WERI-Rb-1 (cell line): Measurements from ENCODE around the gene KDM5C.

Experiments
- DNase-seq: peaks from one replicate; pipeline ENCODE4 v3.0.0-alpha.2; 2020
- H3K27ac ChIP-seq: fragments of 250-450 bp; sonication (Bioruptor Pico); 2 replicates; pipeline ENCODE4 v1.5.1; 2020; ENCODE audit warnings: mild to moderate bottlenecking, moderate library complexity
- H3K27me3 ChIP-seq: fragments of 250-450 bp; sonication (Bioruptor Pico); 2 replicates; pipeline ENCODE4 v1.5.1; 2021; ENCODE audit warnings: mild to moderate bottlenecking, low read depth, moderate library complexity; ENCODE audit not compliant: insufficient read depth, severe bottlenecking
- H3K36me3 ChIP-seq: fragments of 250-450 bp; sonication (Bioruptor Pico); 2 replicates; pipeline ENCODE4 v1.5.1; 2020; ENCODE audit warnings: mild to moderate bottlenecking, moderate library complexity
- H3K4me3 ChIP-seq: 2 replicates; pipeline ENCODE4 v1.5.1; 2011; ENCODE audit warnings: low read depth, mild to moderate bottlenecking, control low read depth, low read length
- H3K9me3 ChIP-seq: fragments of 250-450 bp; sonication (Bioruptor Pico); 2 replicates; pipeline ENCODE4 v1.5.1; 2021; ENCODE audit warnings: mild to moderate bottlenecking, moderate library complexity; ENCODE audit not compliant: severe bottlenecking
- CTCF ChIP-seq: IDR thresholded peaks from 2 replicates; pipeline ENCODE4 v1.5.1; 2011; ENCODE audit warnings: low read depth, mild to moderate bottlenecking, control low read depth, inconsistent platforms, low read length

KDM5C gene

GRCh38 chrX:53247928-53248327, 22.9 kb upstream of the KDM5C start:
- Histone ChIP-seq H3K27me3 (peaks cover 30% of the 10 kb centered on the region), H3K27ac (no peak overlapping the region), H3K36me3 (no peaks in the 10 kb centered on the region), H3K4me3 (no peak overlapping the region), H3K9me3 (no peaks in the 10 kb centered on the region)
- no peak for DNase-seq
- no peak for TF ChIP-seq CTCF

- no peak for DNase-seq
- no peak overlapping the region for H3K27ac ChIP-seq
- no peaks in the 10 kb centered on the region for H3K9me3 ChIP-seq
- no peak for TF ChIP-seq CTCF
- no peaks in the 10 kb centered on the region for H3K36me3 ChIP-seq
- H3K27me3 ChIP-seq: peaks cover 26% of the 10 kb centered on the region
- no peak overlapping the region for H3K4me3 ChIP-seq
Observed at GRCh38 chrX:53246231-53246630, 21.2 kb upstream of the KDM5C start.

- Histone ChIP-seq H3K36me3 (no peaks in the 10 kb centered on the region), H3K9me3 (no peaks in the 10 kb centered on the region), H3K4me3 (no peak overlapping the region), H3K27me3 (peaks cover 21% of the 10 kb centered on the region), H3K27ac (no peak overlapping the region)
- DNase-seq: no peak
- no peak for TF ChIP-seq CTCF
Observed at GRCh38 chrX:53244610-53245009, 19.6 kb upstream of the KDM5C start.

DNA sequence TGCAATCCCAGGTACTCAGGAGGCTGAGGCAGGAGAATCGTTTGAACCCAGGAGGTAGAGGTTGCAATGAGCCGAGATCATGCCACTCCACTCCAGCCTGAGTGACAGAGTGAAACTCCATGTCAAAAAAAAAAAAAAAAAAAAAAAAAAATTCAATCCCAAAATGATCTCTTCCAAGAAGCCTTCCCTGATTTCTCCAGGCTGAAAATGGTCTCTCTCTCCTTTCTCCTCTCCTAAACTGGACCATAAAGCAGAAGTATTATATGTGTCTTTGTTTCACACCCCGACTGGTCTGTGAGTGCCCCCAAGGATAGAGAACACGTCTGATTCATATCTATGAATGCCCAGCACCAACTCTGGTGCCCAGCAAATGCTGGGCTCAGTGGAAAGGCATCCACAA, 17.3 kb upstream of the KDM5C start:
- Histone ChIP-seq H3K4me3 (no peak overlapping the region), H3K27me3 (peaks cover 11% of the 10 kb centered on the region), H3K27ac (no peak overlapping the region), H3K9me3 (no peaks in the 10 kb centered on the region), H3K36me3 (no peaks in the 10 kb centered on the region)
- DNase-seq: no peak
- no peak for TF ChIP-seq CTCF

GRCh38 chrX:53241558-53241957, 16.6 kb upstream of the KDM5C start:
- Histone ChIP-seq H3K36me3 (no peaks in the 10 kb centered on the region), H3K27ac (no peak overlapping the region), H3K9me3 (no peaks in the 10 kb centered on the region), H3K27me3 (peaks cover 9% of the 10 kb centered on the region), H3K4me3 (no peak overlapping the region)
- DNase-seq: no peak
- no peak for TF ChIP-seq CTCF

GRCh38 chrX:53239474-53239873, 14.5 kb upstream of the KDM5C start:
- Histone ChIP-seq H3K36me3 (no peaks in the 10 kb centered on the region), H3K27me3 (peaks cover 4% of the 10 kb centered on the region), H3K27ac (no peak overlapping the region), H3K4me3 (no peak overlapping the region), H3K9me3 (no peaks in the 10 kb centered on the region)
- TF ChIP-seq CTCF: peak; percentile 53
- peak; percentile 61 for DNase-seq
